DMS 273 (cell line): ENCODE results near the gene SLC6A6.

ENCODE experiments used
- DNase-seq: peaks from one replicate; lab custom pipeline; 2025; ENCODE audit not compliant: unreplicated experiment; lab: John Stamatoyannopoulos, UW

SLC6A6 gene

GRCh38 chr3:14402304-14402811 lies at the start of gene SLC6A6:
TSS of gene SLC6A6 (plus strand) at chr3:14402606. CDS start at chr3:14443635, 41,029 bp downstream.
- DNase-seq = peak; percentile 97

- no peak for DNase-seq
Measured at GRCh38 chr3:14353502-14353901, 48.9 kb upstream of the SLC6A6 start.

- no peak for DNase-seq
Measured at GRCh38 chr3:14357463-14357862, 44.9 kb upstream of the SLC6A6 start.

GRCh38 chr3:14358426-14359211 lies 43.8 kb upstream of the SLC6A6 start:
- peak; percentile 63 for DNase-seq

- no peak for DNase-seq
Measured at GRCh38 chr3:14359348-14359747, 43.1 kb upstream of the SLC6A6 start.

- DNase-seq = no peak
Measured at GRCh38 chr3:14360123-14360881, 42.1 kb upstream of the SLC6A6 start.

GRCh38 chr3:14361068-14361677 lies 41.2 kb upstream of the SLC6A6 start:
- no peak for DNase-seq

- no peak for DNase-seq
Measured at GRCh38 chr3:14362890-14363289, 39.5 kb upstream of the SLC6A6 start.

GRCh38 chr3:14363379-14363778 lies 39.0 kb upstream of the SLC6A6 start:
- no peak for DNase-seq

- DNase-seq = no peak
Measured at GRCh38 chr3:14363991-14364390, 38.4 kb upstream of the SLC6A6 start.

GRCh38 chr3:14364580-14365292 lies 37.7 kb upstream of the SLC6A6 start:
- DNase-seq = no peak

- DNase-seq = no peak
Measured at GRCh38 chr3:14366248-14366647, 36.2 kb upstream of the SLC6A6 start.

- DNase-seq = no peak
Measured at GRCh38 chr3:14366915-14367823, 35.2 kb upstream of the SLC6A6 start.

GRCh38 chr3:14368146-14368545 lies 34.3 kb upstream of the SLC6A6 start:
- DNase-seq = no peak

GRCh38 chr3:14368885-14369284 lies 33.5 kb upstream of the SLC6A6 start:
- no peak for DNase-seq

- DNase-seq = peak; percentile 22
Measured at GRCh38 chr3:14369675-14370669, 32.4 kb upstream of the SLC6A6 start.

- DNase-seq = no peak
Measured at GRCh38 chr3:14370720-14371572, 31.5 kb upstream of the SLC6A6 start.
